Thyroid gland (tissue), 4 donors: Measurements from ENCODE around the gene GAPVD1.

Experiments
- POLR2A ChIP-seq, 2 donors: fragments of 450-650 bp; IDR thresholded peaks; one replicate each; pipeline ENCODE4 v1.6.1; 2017; ENCODE audit warnings: antibody characterized with exemption in 2 of 2, mild to moderate bottlenecking in 2 of 2, moderate library complexity in 1 of 2
- TF ChIP-seq, protein P1 (sequence below), 6 experiments: fragments of 200-600 bp in 3 of 6; fragments of 450-650 bp in 3 of 6; sonication (generic) in 3 of 6; IDR thresholded peaks; one replicate each; pipeline ENCODE4 v1.5.1; 2016 to 2019; ENCODE audit warnings: antibody characterized with exemption in 6 of 6, mild to moderate bottlenecking in 2 of 6, inconsistent platforms in 1 of 6, moderate library complexity in 1 of 6

GRCh38 chr9:125323615-125324014 is 62.0 kb downstream of the GAPVD1 start:
- TF ChIP-seq POLR2A (IDR thresholded peaks at IDR 0.05) = no peak
- TF ChIP-seq, protein P1, sequence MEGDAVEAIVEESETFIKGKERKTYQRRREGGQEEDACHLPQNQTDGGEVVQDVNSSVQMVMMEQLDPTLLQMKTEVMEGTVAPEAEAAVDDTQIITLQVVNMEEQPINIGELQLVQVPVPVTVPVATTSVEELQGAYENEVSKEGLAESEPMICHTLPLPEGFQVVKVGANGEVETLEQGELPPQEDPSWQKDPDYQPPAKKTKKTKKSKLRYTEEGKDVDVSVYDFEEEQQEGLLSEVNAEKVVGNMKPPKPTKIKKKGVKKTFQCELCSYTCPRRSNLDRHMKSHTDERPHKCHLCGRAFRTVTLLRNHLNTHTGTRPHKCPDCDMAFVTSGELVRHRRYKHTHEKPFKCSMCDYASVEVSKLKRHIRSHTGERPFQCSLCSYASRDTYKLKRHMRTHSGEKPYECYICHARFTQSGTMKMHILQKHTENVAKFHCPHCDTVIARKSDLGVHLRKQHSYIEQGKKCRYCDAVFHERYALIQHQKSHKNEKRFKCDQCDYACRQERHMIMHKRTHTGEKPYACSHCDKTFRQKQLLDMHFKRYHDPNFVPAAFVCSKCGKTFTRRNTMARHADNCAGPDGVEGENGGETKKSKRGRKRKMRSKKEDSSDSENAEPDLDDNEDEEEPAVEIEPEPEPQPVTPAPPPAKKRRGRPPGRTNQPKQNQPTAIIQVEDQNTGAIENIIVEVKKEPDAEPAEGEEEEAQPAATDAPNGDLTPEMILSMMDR (IDR thresholded peaks at IDR 0.05) = no peak
